NCI-H1436 (cell line): ENCODE data around the gene NMB.

Experiments used
- DNase-seq: peaks from one replicate; lab custom pipeline; 2025; lab: John Stamatoyannopoulos, UW

Gene NMB

GRCh38 chr15:84611631-84612030, 46.4 kb downstream of the NMB start:
- DNase-seq, result no peak

- DNase-seq, result no peak
Measured at GRCh38 chr15:84609818-84610525, 48.0 kb downstream of the NMB start.

- DNase-seq, result no peak
Measured at GRCh38 chr15:84608707-84609284, 49.2 kb downstream of the NMB start.

- no peak for DNase-seq
Measured at GRCh38 chr15:84606653-84607120, 51.3 kb downstream of the NMB start.

- DNase-seq, result no peak
Measured at GRCh38 chr15:84605554-84605882, 52.5 kb downstream of the NMB start.
